Stimulated activated CD4-positive, alpha-beta T cell treated with anti-CD3 and anti-CD28 coated beads, Interleukin-15, amount 100 ng/mL, for 24 hours (primary cell): ENCODE data around the gene FAM83D.

Experiments
- DNase-seq: peaks from one replicate; pipeline ENCODE4 v3.0.0-alpha.2; 2020

FAM83D gene

DNA sequence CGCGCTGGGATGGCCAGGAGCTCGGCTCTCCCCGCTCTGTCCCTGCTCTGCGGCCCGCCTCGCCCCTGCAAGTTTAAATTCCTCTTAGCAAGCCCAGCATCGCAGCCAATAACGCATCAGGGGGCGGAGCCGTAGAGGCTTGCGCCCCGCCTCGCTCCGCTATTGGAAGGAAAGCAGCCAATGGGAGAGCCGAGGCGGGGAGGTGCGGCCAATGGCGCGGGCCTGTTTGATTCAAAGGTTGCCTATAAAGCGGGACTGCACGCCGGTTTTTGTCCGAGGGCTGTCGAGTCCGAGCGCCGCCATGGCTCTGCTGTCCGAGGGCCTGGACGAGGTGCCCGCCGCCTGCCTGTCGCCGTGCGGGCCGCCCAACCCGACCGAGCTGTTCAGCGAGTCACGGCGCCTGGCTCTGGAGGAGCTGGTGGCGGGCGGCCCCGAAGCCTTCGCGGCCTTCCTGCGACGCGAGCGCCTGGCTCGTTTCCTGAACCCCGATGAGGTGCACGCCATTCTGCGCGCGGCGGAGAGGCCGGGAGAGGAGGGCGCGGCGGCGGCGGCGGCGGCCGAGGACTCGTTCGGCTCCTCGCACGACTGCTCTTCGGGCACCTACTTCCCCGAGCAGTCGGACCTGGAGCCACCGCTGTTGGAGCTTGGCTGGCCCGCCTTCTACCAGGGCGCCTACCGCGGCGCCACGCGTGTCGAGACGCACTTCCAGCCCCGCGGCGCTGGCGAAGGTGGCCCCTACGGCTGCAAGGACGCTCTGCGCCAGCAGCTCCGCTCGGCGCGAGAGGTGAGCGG, at the start of gene FAM83D:
Gene FAM83D (plus strand): TSS at position 276 of the 792 bp plus-strand sequence. CDS start 26 bp downstream, at position 302.
- DNase-seq: peak; percentile 97

DNA sequence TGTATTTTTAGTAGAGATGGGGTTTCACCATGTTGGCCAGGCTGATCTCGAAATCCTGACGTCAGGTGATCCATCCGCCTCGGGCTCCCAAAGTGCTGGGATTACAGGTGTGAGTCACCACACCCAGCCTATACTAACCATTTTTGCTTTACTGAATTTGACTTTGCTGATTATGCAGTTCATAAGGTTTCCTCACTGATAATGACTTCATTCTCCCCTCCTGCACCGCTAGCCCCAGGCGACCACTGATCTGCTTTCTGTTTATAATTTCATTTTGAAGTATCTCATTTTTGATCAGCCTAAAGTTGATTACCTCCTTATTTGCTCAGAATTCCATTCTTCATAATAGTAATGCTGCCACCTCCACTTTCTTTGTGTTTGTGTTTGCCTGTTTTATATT, 48.7 kb upstream of the FAM83D start:
- DNase-seq: no peak

- no peak for DNase-seq
Measured at GRCh38 chr20:38878866-38879265, 47.4 kb upstream of the FAM83D start.

DNA sequence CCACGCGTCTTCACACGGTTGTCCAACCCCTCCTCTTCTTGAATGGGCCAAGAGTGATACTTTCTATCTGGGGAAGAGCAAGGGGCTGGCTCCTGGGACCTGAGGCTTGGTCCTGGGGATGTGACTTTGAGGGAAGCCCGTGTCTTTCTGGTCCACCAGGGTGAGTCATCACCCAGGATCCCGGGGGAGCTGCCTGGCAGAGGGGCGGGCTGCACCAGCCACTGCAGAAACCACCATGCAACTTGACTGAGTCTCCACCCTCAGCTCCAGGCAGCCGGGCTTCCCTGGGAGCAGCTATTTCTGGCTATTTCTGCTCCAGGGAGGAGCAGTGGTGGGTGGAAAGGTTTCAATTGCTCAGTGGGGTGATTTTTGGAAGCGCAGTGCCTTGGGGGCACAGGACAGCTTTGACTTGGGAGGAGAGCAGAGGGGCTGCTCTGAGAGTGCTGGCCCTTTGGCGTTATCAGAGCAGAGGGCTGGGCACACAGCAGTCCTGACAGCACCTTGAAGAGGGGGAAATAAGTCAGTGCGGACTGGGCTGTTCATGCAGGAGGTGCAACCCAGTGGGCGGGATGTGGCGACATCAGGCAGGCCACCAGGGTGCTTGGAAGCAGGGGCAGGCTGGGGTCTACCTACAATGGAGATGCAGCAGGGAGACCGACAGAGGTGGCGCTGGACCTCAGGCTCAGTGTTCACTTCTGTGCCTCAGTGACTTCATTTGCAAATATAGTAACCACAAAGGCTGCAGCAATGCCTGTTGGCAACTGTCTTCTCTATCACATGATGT, 45.1 kb upstream of the FAM83D start:
- no peak for DNase-seq

- no peak for DNase-seq
Measured at GRCh38 chr20:38881806-38882440, 44.3 kb upstream of the FAM83D start.

- no peak for DNase-seq
Measured at GRCh38 chr20:38882600-38882999, 43.6 kb upstream of the FAM83D start.

DNA sequence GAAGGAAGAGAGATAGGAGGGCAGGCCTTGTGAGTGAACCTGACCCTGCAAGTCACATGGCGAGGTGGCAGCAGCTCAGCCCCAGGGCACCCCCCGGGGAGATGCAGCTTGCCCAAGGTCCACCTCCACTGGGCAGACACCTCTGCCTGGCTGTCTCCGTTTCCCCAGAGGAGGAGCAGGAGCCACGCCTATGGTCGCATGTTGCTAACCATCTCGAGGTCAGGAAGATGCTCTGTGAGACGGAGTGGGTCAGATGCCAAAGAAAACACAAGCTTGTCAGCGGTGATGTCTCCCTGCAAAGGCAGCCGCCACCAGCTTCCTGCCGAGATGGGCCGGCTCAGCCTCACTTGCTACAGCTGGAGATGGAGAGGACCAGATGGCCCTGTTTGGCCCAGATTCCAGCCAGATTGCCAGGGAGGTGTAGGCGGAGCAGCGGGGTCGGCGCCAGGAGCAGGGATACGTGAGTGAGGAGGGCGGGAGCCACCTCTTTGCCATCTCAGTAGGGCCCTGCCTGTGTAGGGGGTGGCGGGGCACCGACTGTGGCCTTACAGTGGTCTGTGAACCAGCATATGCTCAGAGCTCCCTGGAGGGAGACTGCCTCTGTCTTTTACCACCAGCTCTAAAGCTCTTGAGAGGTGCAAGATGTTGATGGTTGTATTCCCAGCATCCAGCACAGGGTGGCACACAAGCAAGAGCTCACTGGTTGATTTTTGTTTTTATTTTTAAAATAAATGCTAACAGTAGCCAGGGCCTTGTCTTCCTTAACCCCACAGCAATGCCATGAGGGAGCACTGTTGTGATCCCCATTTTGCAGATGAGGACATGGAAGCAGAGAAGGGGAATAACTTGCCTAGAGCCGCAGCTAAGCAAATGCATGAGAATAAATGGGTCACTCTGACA, 42.9 kb upstream of the FAM83D start:
- DNase-seq: no peak

DNA sequence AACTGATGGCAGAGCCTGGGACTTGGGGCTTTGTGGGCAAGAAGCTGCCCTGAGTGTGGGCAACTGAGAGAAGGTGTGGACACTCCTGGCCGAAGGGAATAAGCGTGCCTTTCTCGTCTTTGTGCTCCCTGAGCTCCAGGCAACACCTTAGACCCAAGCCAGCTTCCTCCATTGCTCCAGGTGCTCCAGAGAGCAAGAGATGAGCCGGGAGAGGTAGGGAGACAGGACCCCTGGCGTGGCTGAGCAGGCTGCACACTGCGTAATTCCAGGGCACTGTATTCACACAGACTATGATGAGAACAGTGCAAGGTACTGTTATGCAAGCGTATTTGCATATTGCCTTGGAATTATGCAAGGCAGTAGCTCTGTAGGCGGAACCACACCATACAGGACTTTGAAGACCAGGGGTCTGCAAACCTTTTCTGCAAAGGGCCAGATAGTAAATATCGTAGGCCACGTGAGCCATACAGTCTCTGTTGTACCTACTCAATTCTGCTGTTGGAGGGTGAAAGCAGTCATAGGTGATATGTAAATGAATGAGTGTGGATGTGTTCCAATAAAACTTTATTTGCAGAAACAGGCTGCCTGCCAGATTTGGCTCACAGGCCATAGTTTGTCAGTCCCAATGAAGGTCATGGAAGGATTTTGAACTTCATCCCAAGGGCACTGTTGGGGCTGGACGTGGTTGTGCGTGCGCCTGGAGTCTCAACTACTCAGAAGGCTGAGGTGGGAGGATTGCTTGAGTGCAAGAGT, 42.1 kb upstream of the FAM83D start:
- no peak for DNase-seq

DNA sequence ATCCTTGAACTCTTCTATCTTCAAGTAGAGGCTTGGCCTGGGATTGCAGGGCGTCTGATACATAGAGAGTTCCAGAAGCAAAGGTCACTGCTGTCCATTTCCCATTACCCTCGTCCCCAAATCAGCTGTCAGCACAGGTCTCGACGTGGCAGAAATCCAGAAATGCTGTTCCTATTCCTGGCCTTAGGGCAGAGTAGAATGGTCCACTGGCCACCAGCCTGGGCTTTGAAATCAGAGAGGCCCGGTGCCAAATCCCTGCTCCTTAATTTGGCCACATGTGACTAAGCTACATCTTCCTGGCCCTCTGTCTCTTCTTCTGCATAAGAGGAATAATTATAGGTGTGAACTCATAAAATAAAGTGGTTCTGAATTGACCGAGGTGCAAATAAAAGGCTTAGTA, 40.9 kb upstream of the FAM83D start:
- DNase-seq: no peak

DNA sequence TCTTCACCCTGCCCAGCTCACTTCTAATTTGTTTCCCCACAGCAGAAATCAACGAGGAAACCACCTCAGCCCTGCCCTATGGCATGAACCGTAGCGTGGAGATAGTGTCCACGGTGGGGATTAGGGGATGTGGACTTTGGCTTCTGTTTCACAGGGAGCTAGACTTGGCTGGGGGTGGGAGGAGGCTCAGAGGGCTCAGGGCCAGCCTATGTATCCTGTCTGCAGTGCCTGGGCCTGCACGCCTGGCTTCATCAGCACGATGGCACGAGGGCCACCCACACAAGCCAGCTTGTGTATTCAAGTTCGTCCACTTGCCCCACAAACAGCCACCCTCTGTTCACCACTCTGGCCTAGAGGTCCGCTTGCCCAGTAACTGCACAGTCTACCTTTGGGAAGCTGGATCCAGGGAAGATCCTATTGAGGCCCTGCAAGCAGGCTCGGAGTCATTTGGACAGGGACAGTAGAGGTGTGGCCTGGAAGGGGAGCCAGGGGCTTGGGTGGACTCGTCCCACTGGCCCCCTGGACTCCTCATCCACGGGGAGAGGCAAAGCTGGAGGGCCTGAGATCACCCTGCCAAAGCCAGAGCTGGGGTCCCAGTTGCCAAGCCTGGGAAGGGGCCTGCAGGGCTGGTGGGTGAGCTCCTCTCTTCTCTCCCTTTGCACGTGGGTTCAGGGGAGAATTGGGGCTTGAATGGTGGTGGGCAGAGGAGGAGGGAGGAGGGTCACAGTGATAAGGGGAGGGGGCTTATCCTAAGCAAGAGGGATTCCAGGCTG, 38.0 kb upstream of the FAM83D start:
- no peak for DNase-seq

GRCh38 chr20:38889050-38889449, 37.2 kb upstream of the FAM83D start:
- no peak for DNase-seq

- no peak for DNase-seq
Measured at GRCh38 chr20:38889792-38890496, 36.3 kb upstream of the FAM83D start.

DNA sequence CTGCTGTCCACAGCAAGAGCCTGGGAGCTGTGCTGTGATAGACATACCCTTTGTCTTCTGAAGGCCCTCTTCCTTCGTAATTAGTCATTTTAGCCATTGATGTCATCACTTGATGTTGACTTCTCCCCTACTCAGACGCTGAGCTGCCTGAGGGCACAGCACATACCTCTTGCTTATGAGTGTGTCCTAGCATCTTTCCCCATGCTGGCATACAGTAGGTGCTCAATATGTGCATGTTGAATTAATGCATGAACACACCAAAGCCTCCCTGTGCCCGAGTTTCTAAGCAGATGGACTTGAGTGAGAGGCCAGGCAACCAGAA, 35.8 kb upstream of the FAM83D start:
- peak; percentile 34 for DNase-seq

DNA sequence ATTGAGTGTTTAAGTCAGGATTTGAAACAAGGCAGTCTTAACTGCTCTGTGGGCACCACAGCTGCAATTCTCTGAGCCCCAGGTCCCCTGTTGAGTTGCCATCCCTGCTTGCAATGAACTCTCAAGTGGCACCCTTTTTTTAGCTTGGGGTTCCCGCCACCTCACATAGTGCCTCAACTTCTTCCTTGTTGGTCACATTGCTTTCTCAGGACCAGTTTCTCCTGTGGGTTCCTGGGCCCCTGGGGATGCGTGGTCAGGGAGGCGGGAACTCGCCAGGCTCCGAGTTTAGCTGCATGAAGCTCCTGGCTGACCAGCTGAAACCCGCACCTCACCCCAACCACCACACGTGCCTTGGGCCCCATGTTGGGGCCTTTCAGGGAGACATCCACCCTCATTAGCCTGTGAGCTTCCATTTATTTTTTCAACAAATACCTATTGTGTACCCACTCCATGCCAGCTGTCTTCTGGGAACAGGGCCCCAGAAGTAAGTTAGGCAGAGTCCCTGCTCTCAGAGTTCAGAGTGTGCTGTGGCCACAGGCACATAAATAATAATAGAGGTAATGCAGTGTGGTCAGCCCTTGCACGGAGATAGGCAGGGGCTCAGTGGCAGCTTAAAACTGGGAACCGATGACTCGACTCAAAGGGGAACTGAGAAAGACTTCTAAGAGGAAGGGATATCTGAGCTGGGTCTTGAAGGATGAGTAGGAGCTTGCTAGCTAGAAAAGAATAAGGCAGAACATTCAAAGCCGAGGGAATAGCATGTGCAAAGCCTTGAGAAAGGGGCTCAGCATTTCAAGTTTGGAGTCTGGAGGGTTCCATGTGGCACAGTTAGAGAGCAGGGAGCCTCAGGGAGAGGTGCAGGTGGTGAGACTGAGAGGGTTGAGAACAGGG, 33.9 kb upstream of the FAM83D start:
- no peak for DNase-seq

GRCh38 chr20:38893056-38893564, 33.1 kb upstream of the FAM83D start:
- no peak for DNase-seq

- DNase-seq: peak; percentile 84
Measured at GRCh38 chr20:38893565-38894090, 32.6 kb upstream of the FAM83D start.

GRCh38 chr20:38894091-38894847, 31.9 kb upstream of the FAM83D start:
- DNase-seq: no peak
